ENCODE data around the gene SLC41A2.

DNA sequence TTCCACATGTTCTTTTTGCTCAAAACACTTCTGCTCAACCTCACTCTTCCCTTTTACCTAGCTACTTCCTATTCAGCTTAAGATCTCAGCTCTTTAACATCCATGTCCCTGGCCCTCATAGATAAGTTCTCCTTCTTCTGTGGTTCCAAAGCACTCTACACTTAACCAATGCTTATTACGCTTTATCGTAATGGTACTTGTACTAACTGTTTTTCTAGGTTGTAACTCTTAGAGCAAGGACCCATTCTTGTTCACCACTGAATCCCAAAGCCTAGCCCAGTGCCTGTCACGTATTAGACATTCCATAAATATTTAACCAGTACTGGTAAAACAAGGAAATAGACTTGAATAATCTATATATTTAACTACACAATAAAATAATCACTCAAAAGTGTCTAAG lies 5.3 kb downstream of the SLC41A2 start:
- TF ChIP-seq TAF1 (IDR thresholded peaks at IDR 0.05; ENCODE audit: control insufficient read depth, extremely low read depth, insufficient read depth, low read length, severe bottlenecking) (no peak), GATAD2B (IDR thresholded peaks at IDR 0.05; ENCODE audit: borderline replicate concordance) (no peak), HDGF (IDR thresholded peaks at IDR 0.05) (no peak), JUND (IDR thresholded peaks at IDR 0.05; ENCODE audit: borderline replicate concordance, low read depth, low read length) (no peak), JUND (tag; IDR thresholded peaks at IDR 0.05; ENCODE audit: borderline replicate concordance, low read depth, low read length) (no peak), EP300 (IDR thresholded peaks at IDR 0.05; ENCODE audit: low read length) (no peak), ZBTB8A (IDR thresholded peaks at IDR 0.05; ENCODE audit: partially characterized antibody) (no peak), NR4A1 (CRISPR knock-in tag; IDR thresholded peaks at IDR 0.05) (no peak), NR4A1 (tag; IDR thresholded peaks at IDR 0.05) (no peak), ZSCAN29 (IDR thresholded peaks at IDR 0.05) (no peak)
- TF ChIP-seq, protein P1, sequence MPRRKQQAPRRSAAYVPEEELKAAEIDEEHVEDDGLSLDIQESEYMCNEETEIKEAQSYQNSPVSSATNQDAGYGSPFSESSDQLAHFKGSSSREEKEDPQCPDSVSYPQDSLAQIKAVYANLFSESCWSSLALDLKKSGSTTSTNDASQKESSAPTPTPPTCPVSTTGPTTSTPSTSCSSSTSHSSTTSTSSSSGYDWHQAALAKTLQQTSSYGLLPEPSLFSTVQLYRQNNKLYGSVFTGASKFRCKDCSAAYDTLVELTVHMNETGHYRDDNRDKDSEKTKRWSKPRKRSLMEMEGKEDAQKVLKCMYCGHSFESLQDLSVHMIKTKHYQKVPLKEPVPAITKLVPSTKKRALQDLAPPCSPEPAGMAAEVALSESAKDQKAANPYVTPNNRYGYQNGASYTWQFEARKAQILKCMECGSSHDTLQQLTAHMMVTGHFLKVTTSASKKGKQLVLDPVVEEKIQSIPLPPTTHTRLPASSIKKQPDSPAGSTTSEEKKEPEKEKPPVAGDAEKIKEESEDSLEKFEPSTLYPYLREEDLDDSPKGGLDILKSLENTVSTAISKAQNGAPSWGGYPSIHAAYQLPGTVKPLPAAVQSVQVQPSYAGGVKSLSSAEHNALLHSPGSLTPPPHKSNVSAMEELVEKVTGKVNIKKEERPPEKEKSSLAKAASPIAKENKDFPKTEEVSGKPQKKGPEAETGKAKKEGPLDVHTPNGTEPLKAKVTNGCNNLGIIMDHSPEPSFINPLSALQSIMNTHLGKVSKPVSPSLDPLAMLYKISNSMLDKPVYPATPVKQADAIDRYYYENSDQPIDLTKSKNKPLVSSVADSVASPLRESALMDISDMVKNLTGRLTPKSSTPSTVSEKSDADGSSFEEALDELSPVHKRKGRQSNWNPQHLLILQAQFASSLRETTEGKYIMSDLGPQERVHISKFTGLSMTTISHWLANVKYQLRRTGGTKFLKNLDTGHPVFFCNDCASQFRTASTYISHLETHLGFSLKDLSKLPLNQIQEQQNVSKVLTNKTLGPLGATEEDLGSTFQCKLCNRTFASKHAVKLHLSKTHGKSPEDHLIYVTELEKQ (CRISPR knock-in tag; IDR thresholded peaks at IDR 0.05): no peak

Measured in K562 (cell line).